ENCODE results near the gene SLC1A2. TPM values are rescaled to one million over a fixed set of nuclear protein-coding genes. Genes with fewer than 3 reads are reported as not detected.

SLC1A2 gene
- total RNA-seq, 2 donors from 2014 or later: 0.10 to 0.13 TPM

DNA sequence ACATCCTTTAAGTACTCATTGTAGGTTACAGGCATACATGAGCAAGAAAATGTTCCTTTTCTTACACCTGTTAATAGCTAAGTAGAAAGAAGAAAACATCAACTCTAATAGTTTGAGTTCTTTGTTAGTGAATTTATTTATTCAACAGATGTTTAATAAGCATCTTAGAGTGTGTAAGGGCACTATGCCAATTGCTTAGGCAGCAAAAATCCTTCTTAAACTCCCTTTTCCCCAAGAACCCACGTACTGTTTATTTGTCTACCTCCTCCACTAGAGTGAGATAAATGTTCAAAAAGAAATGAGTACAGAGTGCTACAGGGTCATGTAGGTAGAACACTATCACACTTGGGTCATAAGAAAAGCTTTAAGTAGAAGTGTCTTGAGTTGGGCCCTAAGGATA, 149.0 kb downstream of the SLC1A2 start:
- H3K4me3 ChIP-seq: no peak overlapping the region
- H3K9me3 ChIP-seq: no peaks in the 10 kb centered on the region
- H3K36me3 ChIP-seq: no peaks in the 10 kb centered on the region
- no peaks in the 10 kb centered on the region for H3K4me1 ChIP-seq
- no peak for TF ChIP-seq CTCF (IDR thresholded peaks at IDR 0.05)
- DNase-seq: no peak
- intact Hi-C loops (cut with DNase I): no loop called here
- no peak overlapping the region for H3K27ac ChIP-seq
- no peaks in the 10 kb centered on the region for H3K27me3 ChIP-seq
- H3K9ac ChIP-seq (ENCODE audit: low read depth in 2 of 2, low read length in 2 of 2): no peak overlapping the region

DNA sequence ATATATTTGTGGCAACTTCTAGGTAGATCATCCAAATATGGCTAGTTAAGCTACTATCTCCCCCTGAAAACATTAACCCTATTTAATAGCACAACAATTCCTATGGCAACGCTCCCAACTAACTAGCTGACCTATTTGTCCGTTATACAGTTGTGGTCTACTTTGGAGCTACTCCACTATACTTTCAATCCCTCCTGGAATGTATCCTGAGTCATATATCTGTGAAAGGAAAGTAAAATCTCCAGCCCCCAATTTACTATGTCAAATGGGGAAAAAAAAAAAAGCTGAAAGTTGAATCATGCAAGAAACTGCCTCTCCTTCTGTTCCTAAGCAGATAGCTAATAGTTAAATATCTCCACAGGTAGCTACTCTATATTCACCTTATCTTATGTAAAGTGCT, 151.9 kb downstream of the SLC1A2 start:
- H3K9me3 ChIP-seq: no peaks in the 10 kb centered on the region
- no peaks in the 10 kb centered on the region for H3K4me1 ChIP-seq
- TF ChIP-seq CTCF (IDR thresholded peaks at IDR 0.05): no peak
- H3K9ac ChIP-seq (ENCODE audit: low read depth in 2 of 2, low read length in 2 of 2): no peak overlapping the region
- DNase-seq: no peak
- H3K36me3 ChIP-seq: no peaks in the 10 kb centered on the region
- no peak overlapping the region for H3K27ac ChIP-seq
- no peaks in the 10 kb centered on the region for H3K27me3 ChIP-seq
- no peak overlapping the region for H3K4me3 ChIP-seq
- intact Hi-C loops (cut with DNase I): no loop called here

GRCh38 chr11:35265755-35266454, 153.5 kb downstream of the SLC1A2 start:
- no peaks in the 10 kb centered on the region for H3K4me1 ChIP-seq
- TF ChIP-seq CTCF (IDR thresholded peaks at IDR 0.05): no peak
- H3K27ac ChIP-seq: no peak overlapping the region
- DNase-seq: no peak
- H3K9me3 ChIP-seq: no peaks in the 10 kb centered on the region
- no peaks in the 10 kb centered on the region for H3K27me3 ChIP-seq
- H3K4me3 ChIP-seq: no peak overlapping the region
- no peaks in the 10 kb centered on the region for H3K36me3 ChIP-seq
- intact Hi-C loops (cut with DNase I): no loop called here
- no peak overlapping the region for H3K9ac ChIP-seq (ENCODE audit: low read depth in 2 of 2, low read length in 2 of 2)

DNA sequence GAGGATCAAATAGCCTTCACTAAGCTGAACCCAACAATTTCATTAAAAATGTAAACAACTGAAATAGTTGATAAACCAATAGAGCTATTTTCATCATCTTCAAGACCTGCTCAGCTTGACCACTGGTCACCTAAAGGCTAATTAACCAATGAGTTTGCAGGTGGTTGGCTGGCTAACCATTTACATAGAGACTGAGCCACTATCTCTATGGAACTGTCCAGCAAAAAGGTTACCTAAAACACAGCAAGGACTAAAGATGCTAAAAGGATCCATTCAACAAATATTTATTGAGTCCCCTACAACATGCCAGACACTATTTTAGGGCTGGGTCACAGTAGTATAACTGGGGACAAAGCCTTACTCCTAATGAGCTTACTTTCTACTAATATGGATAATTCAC, 156.6 kb downstream of the SLC1A2 start:
- H3K4me1 ChIP-seq: no peaks in the 10 kb centered on the region
- intact Hi-C loops (cut with DNase I): no loop called here
- H3K27me3 ChIP-seq: no peaks in the 10 kb centered on the region
- H3K9ac ChIP-seq (ENCODE audit: low read depth in 2 of 2, low read length in 2 of 2): no peak overlapping the region
- H3K27ac ChIP-seq: no peak overlapping the region
- no peaks in the 10 kb centered on the region for H3K36me3 ChIP-seq
- H3K9me3 ChIP-seq: no peaks in the 10 kb centered on the region
- H3K4me3 ChIP-seq: no peak overlapping the region
- no peak for DNase-seq
- no peak for TF ChIP-seq CTCF (IDR thresholded peaks at IDR 0.05)

DNA sequence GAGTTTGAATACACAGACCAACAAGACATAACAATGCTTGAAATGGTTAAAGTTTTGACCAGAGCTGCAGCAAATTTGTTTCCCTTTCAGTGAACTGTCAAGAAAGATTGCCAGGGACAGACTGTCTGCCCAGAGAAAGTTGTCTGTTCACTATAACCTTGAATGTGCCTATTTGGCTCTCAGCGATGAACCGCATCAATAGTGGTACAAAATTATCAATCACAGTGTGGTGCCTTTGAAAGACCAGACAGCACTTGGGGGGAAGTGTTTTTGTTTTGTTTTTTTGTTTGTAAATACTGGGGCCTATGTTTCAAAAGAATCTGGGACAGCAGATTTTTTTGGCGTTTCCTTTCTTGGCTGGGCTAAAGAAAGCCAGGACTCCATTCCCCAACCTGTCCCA, 157.3 kb downstream of the SLC1A2 start:
- TF ChIP-seq CTCF (IDR thresholded peaks at IDR 0.05): no peak
- Histone ChIP-seq H3K27me3 (no peaks in the 10 kb centered on the region), H3K27ac (no peak overlapping the region), H3K9me3 (no peaks in the 10 kb centered on the region), H3K4me1 (no peaks in the 10 kb centered on the region), H3K9ac (ENCODE audit: low read depth in 2 of 2, low read length in 2 of 2) (no peak overlapping the region), H3K36me3 (no peaks in the 10 kb centered on the region), H3K4me3 (no peak overlapping the region)
- intact Hi-C loops (cut with DNase I): no loop called here
- DNase-seq: no peak
